Fibroblast of lung (primary cell): ENCODE data around the gene PLXNA2.

Experiments
- EZH2 ChIP-seq: IDR thresholded peaks from 2 replicates; pipeline ENCODE4 v1.5.1; 2012; ENCODE audit warnings: low read length, control low read depth, mild to moderate bottlenecking; ENCODE audit errors: missing control alignments
- TF ChIP-seq, protein P1 (sequence below), 2 donors: IDR thresholded peaks in 1 of 2; conservative IDR thresholded peaks in 1 of 2; 1 replicate in 1 of 2; 2 replicates in 1 of 2; pipeline ENCODE4 v1.5.1; 2011 to 2012; ENCODE audit warnings: low read length in 2 of 2, control low read depth in 1 of 2, inconsistent platforms in 1 of 2, low read depth in 1 of 2, mild to moderate bottlenecking in 1 of 2

DNA sequence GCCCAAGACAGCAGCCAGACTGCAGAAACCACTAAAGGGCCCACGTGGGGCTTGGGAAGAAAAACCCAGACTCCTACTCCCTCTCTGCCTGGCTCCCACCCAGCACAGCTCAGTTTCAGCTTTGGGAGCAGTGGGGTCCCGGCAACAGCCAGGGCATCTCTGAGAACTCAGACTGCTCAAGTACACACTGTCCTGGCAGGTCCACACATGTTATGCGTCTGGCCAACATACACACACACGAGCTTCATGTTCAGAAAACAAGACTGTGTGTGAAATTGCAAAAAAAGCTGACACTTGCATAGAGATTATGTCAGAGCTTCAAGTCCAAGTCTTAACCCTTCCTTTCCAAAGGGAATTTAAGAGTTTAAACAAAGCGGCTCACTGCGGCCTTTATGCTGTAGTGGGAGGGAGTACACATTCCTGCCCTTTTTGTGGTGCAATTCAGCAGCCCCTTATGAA lies 196.7 kb downstream of the PLXNA2 start:
- TF ChIP-seq, protein P1, sequence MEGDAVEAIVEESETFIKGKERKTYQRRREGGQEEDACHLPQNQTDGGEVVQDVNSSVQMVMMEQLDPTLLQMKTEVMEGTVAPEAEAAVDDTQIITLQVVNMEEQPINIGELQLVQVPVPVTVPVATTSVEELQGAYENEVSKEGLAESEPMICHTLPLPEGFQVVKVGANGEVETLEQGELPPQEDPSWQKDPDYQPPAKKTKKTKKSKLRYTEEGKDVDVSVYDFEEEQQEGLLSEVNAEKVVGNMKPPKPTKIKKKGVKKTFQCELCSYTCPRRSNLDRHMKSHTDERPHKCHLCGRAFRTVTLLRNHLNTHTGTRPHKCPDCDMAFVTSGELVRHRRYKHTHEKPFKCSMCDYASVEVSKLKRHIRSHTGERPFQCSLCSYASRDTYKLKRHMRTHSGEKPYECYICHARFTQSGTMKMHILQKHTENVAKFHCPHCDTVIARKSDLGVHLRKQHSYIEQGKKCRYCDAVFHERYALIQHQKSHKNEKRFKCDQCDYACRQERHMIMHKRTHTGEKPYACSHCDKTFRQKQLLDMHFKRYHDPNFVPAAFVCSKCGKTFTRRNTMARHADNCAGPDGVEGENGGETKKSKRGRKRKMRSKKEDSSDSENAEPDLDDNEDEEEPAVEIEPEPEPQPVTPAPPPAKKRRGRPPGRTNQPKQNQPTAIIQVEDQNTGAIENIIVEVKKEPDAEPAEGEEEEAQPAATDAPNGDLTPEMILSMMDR (conservative IDR thresholded peaks at IDR 0.05 in 1 of 2, IDR thresholded peaks at IDR 0.05 in 1 of 2; ENCODE audit: low read depth in 1 of 2, low read length in 2 of 2), result no peak
- no peak for TF ChIP-seq EZH2
